Kidney (tissue), 14 donors: ENCODE data around the gene TMEM273. TPM values are rescaled to one million over a fixed set of nuclear protein-coding genes. Genes with fewer than 3 reads are reported as not detected.

Experiments
- DNase-seq, 5 donors: peaks; one replicate each; pipeline ENCODE4 v3.0.0-alpha.2; 2013 to 2020
- FAIRE-seq: peaks from 2 replicates; lab custom pipeline; 2012; peaks lifted over from hg19 to GRCh38; lab: Jason Lieb, UNC
- H3K27ac ChIP-seq, 2 donors: one replicate each; pipeline ENCODE4 v1.7.0; 2013; ENCODE audit warnings: low read depth in 2 of 2, low read length in 2 of 2, inconsistent platforms in 1 of 2
- H3K27me3 ChIP-seq: one replicate; pipeline ENCODE4 v1.7.1; 2013; ENCODE audit warnings: low read length, inconsistent platforms; ENCODE audit not compliant: control insufficient read depth, insufficient read depth
- H3K36me3 ChIP-seq, 3 donors: one replicate each; pipeline versions ENCODE4 v1.7.0 to v1.7.1; 2013; ENCODE audit warnings: low read length in 3 of 3, control low read depth in 1 of 3, inconsistent platforms in 1 of 3; ENCODE audit not compliant: insufficient read depth in 3 of 3, control insufficient read depth in 2 of 3
- H3K4me1 ChIP-seq, 3 donors: one replicate each; pipeline versions ENCODE4 v1.7.0 to v1.7.1; 2013; ENCODE audit warnings: low read length in 3 of 3, inconsistent platforms in 1 of 3, low read depth in 1 of 3; ENCODE audit not compliant: control insufficient read depth in 2 of 3, insufficient read depth in 2 of 3
- H3K4me3 ChIP-seq, 3 donors: one replicate each; pipeline versions ENCODE4 v1.7.0 to v1.8.1; 2013; ENCODE audit warnings: low read length in 3 of 3, control low read depth in 1 of 3, inconsistent platforms in 1 of 3
- H3K9ac ChIP-seq, 3 donors: one replicate each; pipeline versions ENCODE4 v1.7.0 to v1.7.1; 2013; ENCODE audit warnings: low read length in 3 of 3, control low read depth in 1 of 3, inconsistent platforms in 1 of 3
- H3K9me3 ChIP-seq, 3 donors: one replicate each; pipeline versions ENCODE4 v1.7.0 to v1.7.1; 2013; ENCODE audit warnings: low read length in 3 of 3, control low read depth in 1 of 3, inconsistent platforms in 1 of 3; ENCODE audit not compliant: control insufficient read depth in 2 of 3, insufficient read depth in 1 of 3
- CTCF ChIP-seq: IDR thresholded peaks from 3 replicates; pipeline ENCODE4 v1.5.1; 2012; ENCODE audit warnings: mild to moderate bottlenecking, moderate library complexity, borderline replicate concordance; ENCODE audit not compliant: insufficient read depth; ENCODE audit errors: extremely low read depth
- intact Hi-C: fragments of 100-400 bp; cut with DNase I; formaldehyde crosslinking; loops from one replicate; pipeline ENCODE4 v1.11.1; 2022
- polyA plus RNA-seq: library from polyadenylated mRNA; stranded (reverse); fragments of 350-450 nt; fragmentation: Illumina TruSeq; extraction: RNeasy Lipid Tissue Mini Kit (QIAGEN cat#74804); gene quantifications from one replicate; pipeline ENCODE4 v1.2.3, GENCODE V29; 2014; ENCODE audit warnings: low read depth, low replicate concordance; ENCODE audit not compliant: insufficient read depth
- total RNA-seq: library from RNA; stranded (reverse); fragmentation: NEBNext Ultra II Directional; extraction: Animal tissue kit (Norgen Biotek cat#: 25700); gene quantifications from one replicate; pipeline ENCODE4 v1.2.1, GENCODE V29; 2021
- donor health status: control.
- donor health status: control.
- donor health status: control.
- donor health status: control.
- donor health status: control.
- donor health status: DM: yes; HTN: yes; CAD: no.
- donor health status: Normal renal cell carcinoma (clear cell type).

The TMEM273 gene
- total and polyA plus RNA-seq, 2 donors from 2014 or later: 3.2 to 16.8 TPM

- Histone ChIP-seq H3K4me3 (no peak overlapping the region), H3K4me1 (peaks cover 0 to 7% (median 0%) of the 10 kb centered on the region in 3 donors), H3K27ac (no peak overlapping the region), H3K9ac (no peak overlapping the region), H3K36me3 (no peaks in the 10 kb centered on the region), H3K9me3 (no peaks in the 10 kb centered on the region), H3K27me3 (no peaks in the 10 kb centered on the region)
- DNase-seq (no peak), FAIRE-seq (no peak)
- intact Hi-C loops: no loop called here
- no peak for TF ChIP-seq CTCF
These were observed 7.7 kb downstream of the TMEM273 start for GRCh38 chr10:49180444-49180860.

GRCh38 chr10:49179699-49180443 lies 8.3 kb downstream of the TMEM273 start:
- Histone ChIP-seq H3K4me1 (peaks cover 0 to 7% (median 4%) of the 10 kb centered on the region in 3 donors), H3K27ac (no peak overlapping the region), H3K4me3 (no peak overlapping the region), H3K36me3 (no peaks in the 10 kb centered on the region), H3K27me3 (no peaks in the 10 kb centered on the region), H3K9ac (no peak overlapping the region), H3K9me3 (no peaks in the 10 kb centered on the region)
- DNase-seq (no peak), FAIRE-seq (no peak)
- TF ChIP-seq CTCF: no peak
- intact Hi-C loops: no loop called here

GRCh38 chr10:49178489-49179471 lies 9.4 kb downstream of the TMEM273 start:
- DNase-seq (no peak), FAIRE-seq (no peak)
- H3K9me3 ChIP-seq: no peaks in the 10 kb centered on the region
- intact Hi-C loops: no loop called here
- no peak overlapping the region for H3K4me3 ChIP-seq
- no peaks in the 10 kb centered on the region for H3K36me3 ChIP-seq
- H3K27ac ChIP-seq: no peak overlapping the region
- peaks cover 0 to 7% (median 4%) of the 10 kb centered on the region in 3 donors for H3K4me1 ChIP-seq
- TF ChIP-seq CTCF: no peak
- H3K9ac ChIP-seq: no peak overlapping the region
- no peaks in the 10 kb centered on the region for H3K27me3 ChIP-seq
